Duodenal mucosa (tissue), 2 donors: ENCODE measurements around the gene TAT.
"Not testable (repeated sequence)": the region's sequence is repeated elsewhere in the genome, so short reads cannot be mapped to it uniquely, and the experiment has no call there.

ENCODE experiments used
- H3K27ac ChIP-seq: one replicate; pipeline ENCODE4 v1.7.0; 2013; ENCODE audit warnings: low read depth, low read length
- H3K27me3 ChIP-seq, 2 donors: one replicate each; pipeline ENCODE4 v1.7.0; 2013; ENCODE audit warnings: low read length in 2 of 2, control low read depth in 1 of 2; ENCODE audit not compliant: insufficient read depth in 2 of 2, control insufficient read depth in 1 of 2
- H3K36me3 ChIP-seq, 2 donors: one replicate each; pipeline ENCODE4 v1.7.0; 2013; ENCODE audit warnings: low read length in 2 of 2, control low read depth in 1 of 2; ENCODE audit not compliant: insufficient read depth in 2 of 2, control insufficient read depth in 1 of 2
- H3K4me1 ChIP-seq, 2 donors: one replicate each; pipeline ENCODE4 v1.7.0; 2013; ENCODE audit warnings: low read length in 2 of 2, control low read depth in 1 of 2; ENCODE audit not compliant: insufficient read depth in 2 of 2, control insufficient read depth in 1 of 2
- H3K4me3 ChIP-seq, 2 donors: one replicate each; pipeline ENCODE4 v1.7.0; 2013; ENCODE audit warnings: low read length in 2 of 2, low read depth in 1 of 2
- H3K9ac ChIP-seq, 2 donors: one replicate each; pipeline ENCODE4 v1.7.0; 2013; ENCODE audit warnings: low read length in 2 of 2, low read depth in 1 of 2
- H3K9me3 ChIP-seq, 2 donors: one replicate each; pipeline ENCODE4 v1.7.0; 2013; ENCODE audit warnings: low read length in 2 of 2, control low read depth in 1 of 2; ENCODE audit not compliant: control insufficient read depth in 1 of 2

Gene TAT

GRCh38 chr16:71576971-71577370 is at the start of gene TAT:
Gene TAT (minus strand): TSS chr16:71577092. CDS start chr16:71576415, 677 bp downstream.
- Histone ChIP-seq H3K9ac (no peak within 1 kb of the TSS), H3K36me3 (no peaks in the 10 kb centered on the region), H3K4me3 (no peak within 1 kb of the TSS), H3K9me3 (no peaks in the 10 kb centered on the region), H3K4me1 (no peaks in the 10 kb centered on the region), H3K27ac (no peak within 1 kb of the TSS), H3K27me3 (peaks cover 0 to 11% of the 10 kb centered on the region in 2 donors)

DNA sequence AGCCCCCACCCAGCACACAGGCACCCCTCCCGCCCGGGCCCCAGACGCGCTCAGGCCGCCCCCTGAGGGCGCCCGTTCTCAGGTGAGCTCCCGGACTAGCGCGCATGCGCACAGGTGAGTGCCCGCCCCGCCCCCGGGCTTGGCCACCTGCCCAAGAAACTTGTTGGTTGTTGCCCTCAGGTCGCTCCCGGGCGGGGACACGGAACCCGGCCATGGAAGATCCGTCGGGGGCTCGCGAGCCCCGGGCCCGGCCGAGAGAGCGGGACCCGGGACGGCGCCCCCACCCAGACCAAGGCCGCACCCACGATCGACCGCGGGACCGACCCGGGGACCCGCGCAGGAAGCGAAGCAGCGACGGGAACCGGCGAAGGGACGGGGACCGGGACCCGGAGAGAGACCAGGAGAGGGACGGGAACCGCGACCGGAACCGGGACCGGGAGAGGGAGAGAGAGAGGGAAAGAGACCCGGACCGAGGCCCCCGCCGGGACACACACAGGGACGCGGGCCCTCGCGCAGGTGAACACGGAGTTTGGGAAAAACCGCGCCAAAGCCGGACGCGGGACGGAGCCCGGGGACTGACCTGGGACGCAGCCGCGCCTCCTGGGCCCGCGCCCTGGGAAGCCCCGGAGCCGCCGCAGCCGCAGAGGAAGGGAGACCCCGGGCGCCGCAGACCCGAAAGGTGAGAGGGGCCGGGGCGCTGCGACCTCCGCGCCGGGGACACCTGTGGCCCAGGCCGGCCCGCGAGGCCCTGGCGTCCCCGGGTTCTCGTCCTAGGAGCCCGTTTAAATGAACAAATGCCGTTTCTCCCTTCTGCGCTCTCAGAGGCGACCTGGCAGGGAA is 49.3 kb upstream of the TAT start, which contains the start of gene MARVELD3:
Gene MARVELD3, plus strand, starts transcription at position 167 of the 840 bp plus-strand sequence. Its CDS starts 46 bp downstream, at position 213.
- Histone ChIP-seq H3K9ac (peak within 1 kb of the TSS; percentile 79 to 82), H3K36me3 (peaks cover 4 to 5% of the 10 kb centered on the region in 2 donors), H3K4me1 (peaks cover 11 to 13% of the 10 kb centered on the region in 2 donors), H3K9me3 (no peaks in the 10 kb centered on the region), H3K27me3 (no peaks in the 10 kb centered on the region), H3K4me3 (peak within 1 kb of the TSS; percentile 75 to 80), H3K27ac (peak within 1 kb of the TSS; percentile 83)

GRCh38 chr16:71625113-71625850 is 48.4 kb upstream of the TAT start:
- no peaks in the 10 kb centered on the region for H3K9me3 ChIP-seq
- no peak overlapping the region for H3K9ac ChIP-seq
- H3K27ac ChIP-seq: no peak overlapping the region
- H3K4me1 ChIP-seq: peaks cover 11 to 13% of the 10 kb centered on the region in 2 donors
- peaks cover 4 to 5% of the 10 kb centered on the region in 2 donors for H3K36me3 ChIP-seq
- H3K4me3 ChIP-seq: peak overlapping the region; percentile 75 to 80
- no peaks in the 10 kb centered on the region for H3K27me3 ChIP-seq

DNA sequence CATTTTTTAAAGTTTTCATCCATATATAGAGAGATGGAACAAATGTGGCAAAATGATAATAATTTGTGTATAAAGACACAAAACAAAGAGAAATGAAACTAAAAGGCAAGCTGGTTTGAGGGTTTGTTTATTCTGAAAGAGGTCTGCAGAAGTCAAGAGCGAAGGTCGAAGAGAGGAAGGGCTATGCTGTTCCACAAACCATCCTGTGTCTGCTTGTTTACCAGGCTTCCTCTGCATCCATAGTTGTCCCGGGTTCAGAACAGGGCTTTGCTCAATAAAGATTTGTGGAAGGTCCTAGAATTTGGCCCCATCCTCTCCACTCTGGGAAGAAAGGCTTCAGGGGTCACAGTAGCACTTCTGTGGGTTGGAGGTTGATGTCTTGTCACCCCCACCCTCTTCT is 46.7 kb upstream of the TAT start:
- no peak overlapping the region for H3K9ac ChIP-seq
- H3K9me3 ChIP-seq: no peaks in the 10 kb centered on the region
- H3K27ac ChIP-seq: no peak overlapping the region
- no peaks in the 10 kb centered on the region for H3K27me3 ChIP-seq
- H3K4me3 ChIP-seq: no peak overlapping the region
- H3K36me3 ChIP-seq: peaks cover 0 to 2% of the 10 kb centered on the region in 2 donors
- peaks cover 2% of the 10 kb centered on the region in 2 donors for H3K4me1 ChIP-seq

GRCh38 chr16:71622088-71622487 is 45.2 kb upstream of the TAT start:
- Histone ChIP-seq H3K4me1 (no peaks in the 10 kb centered on the region), H3K27ac (no peak overlapping the region), H3K27me3 (no peaks in the 10 kb centered on the region), H3K36me3 (no peaks in the 10 kb centered on the region), H3K9ac (no peak overlapping the region), H3K9me3 (no peaks in the 10 kb centered on the region), H3K4me3 (no peak overlapping the region)

DNA sequence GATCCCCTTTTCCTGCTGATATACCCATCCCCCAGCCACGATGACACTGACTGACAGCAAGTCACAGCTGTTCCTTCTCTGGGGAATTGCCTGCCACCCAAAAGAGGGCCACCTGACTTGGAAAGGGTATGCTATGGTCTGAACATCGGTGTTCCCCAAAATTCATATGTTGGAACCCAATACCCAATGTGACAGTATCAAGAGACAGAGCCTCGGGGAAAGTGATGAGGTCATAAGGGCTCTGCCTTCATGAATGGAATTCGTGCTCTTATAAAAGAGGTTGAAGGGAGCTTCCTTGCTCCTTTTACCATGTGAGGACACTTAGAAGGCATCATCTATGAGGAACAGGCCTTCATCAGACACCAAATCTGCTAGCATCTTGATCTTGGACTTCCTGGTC is 41.5 kb upstream of the TAT start:
- H3K9me3 ChIP-seq: no peaks in the 10 kb centered on the region
- H3K9ac ChIP-seq: no peak overlapping the region
- no peaks in the 10 kb centered on the region for H3K27me3 ChIP-seq
- no peak overlapping the region for H3K4me3 ChIP-seq
- H3K27ac ChIP-seq: no peak overlapping the region
- no peaks in the 10 kb centered on the region for H3K4me1 ChIP-seq
- H3K36me3 ChIP-seq: no peaks in the 10 kb centered on the region

DNA sequence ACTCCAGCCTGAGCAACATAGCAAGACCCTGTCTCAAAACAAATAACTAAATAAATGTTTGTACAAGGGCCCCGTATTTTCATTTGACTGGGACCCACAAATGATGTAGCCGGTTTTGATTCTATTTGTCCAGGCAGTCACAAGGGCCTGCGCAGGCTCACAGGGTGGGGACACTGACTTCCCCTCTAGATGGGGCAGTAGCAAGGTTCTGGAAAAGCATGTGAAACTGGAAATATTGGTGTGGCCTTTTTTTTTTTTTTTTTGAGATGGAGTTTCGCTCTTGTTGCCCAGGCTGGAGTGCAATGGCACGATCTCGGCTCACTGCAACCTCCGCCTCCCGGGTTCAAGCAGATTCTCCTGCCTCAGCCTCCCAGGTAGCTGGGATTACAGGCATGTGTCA is 38.1 kb upstream of the TAT start:
- H3K27ac ChIP-seq, H3K4me3 ChIP-seq, H3K9ac ChIP-seq, H3K27me3 ChIP-seq, H3K9me3 ChIP-seq, H3K36me3 ChIP-seq, H3K4me1 ChIP-seq: not testable (repeated sequence)

DNA sequence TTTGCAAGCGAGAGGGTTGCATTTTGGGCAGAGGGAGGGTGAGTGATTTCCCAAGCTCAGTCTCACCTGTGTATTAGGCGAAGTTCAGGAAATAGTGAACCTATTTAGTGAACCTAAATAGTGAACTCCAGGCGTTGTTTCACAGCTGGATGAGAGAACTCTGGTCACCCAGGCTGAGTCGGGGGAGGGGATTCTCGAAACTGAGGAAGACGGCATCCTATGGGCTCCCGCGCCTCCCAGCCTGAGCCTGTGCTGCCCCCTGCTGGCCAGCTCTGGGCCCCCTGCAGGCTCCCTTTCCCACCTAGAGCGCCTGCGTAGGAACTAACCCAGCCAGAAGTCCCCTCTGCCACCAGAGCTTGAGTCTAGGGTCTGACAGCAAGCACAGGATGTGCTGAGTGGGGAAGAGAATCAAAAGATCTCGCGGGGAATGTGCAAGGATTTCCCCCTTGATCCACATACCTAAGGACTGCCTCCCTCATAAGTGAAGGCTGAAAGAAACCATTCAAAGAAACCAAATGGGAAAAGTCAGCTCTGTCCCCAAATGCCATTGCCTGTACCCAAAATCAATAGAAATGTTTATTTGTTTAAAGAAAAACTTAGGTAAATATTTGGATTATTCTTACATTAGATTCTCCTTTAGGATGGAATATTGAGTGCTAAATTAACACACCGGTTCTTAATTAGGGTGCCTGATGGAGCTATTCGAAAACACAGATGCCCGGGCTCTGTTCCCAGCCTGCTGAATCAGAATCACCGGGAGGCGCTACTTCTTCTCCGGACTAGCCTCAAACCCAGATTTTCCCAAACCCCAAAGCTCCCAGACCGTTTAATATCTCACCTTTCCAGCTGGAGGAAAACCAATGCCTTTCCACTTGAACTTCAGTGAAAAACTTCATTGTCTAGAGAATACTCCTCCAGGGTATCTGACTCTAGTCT is 34.3 kb upstream of the TAT start:
- Histone ChIP-seq H3K36me3 (no peaks in the 10 kb centered on the region), H3K27ac (no peak overlapping the region), H3K27me3 (no peaks in the 10 kb centered on the region), H3K9me3 (no peaks in the 10 kb centered on the region), H3K9ac (no peak overlapping the region), H3K4me3 (no peak overlapping the region), H3K4me1 (peaks cover 5 to 7% of the 10 kb centered on the region in 2 donors)

- Histone ChIP-seq H3K9ac (no peak overlapping the region), H3K36me3 (no peaks in the 10 kb centered on the region), H3K27me3 (no peaks in the 10 kb centered on the region), H3K4me3 (no peak overlapping the region), H3K27ac (no peak overlapping the region), H3K4me1 (peaks cover 5 to 7% of the 10 kb centered on the region in 2 donors), H3K9me3 (no peaks in the 10 kb centered on the region)
Measured at GRCh38 chr16:71610447-71610846, 33.6 kb upstream of the TAT start.
